ENCODE measurements around the gene GRIN2C. TPM values are rescaled to one million over a fixed set of nuclear protein-coding genes. Genes with fewer than 3 reads are reported as not detected.
A peak's percentile ranks its signal among the peaks of the same experiment; 100 is the strongest.

Gene GRIN2C
- total RNA-seq, 1 donor from 2014 or later = 0.98 TPM

GRCh38 chr17:74810699-74811485 is 48.8 kb downstream of the GRIN2C start:
- ATAC-seq (peak; percentile 82), DNase-seq (ENCODE audit: low spot score) (no peak)
- intact Hi-C loops (cut with DNase I) = no loop called here

GRCh38 chr17:74808714-74809430 is 50.8 kb downstream of the GRIN2C start:
- intact Hi-C loops (cut with DNase I) = no loop called here
- no peak for ATAC-seq
- DNase-seq (ENCODE audit: low spot score) = no peak

- ATAC-seq (no peak), DNase-seq (ENCODE audit: low spot score) (no peak)
- intact Hi-C loops (cut with DNase I) = no loop called here
Measured at GRCh38 chr17:74807925-74808324, 51.8 kb downstream of the GRIN2C start.

- ATAC-seq (no peak), DNase-seq (ENCODE audit: low spot score) (no peak)
- intact Hi-C loops (cut with DNase I) = no loop called here
Measured at GRCh38 chr17:74807441-74807840, 52.2 kb downstream of the GRIN2C start.

- intact Hi-C loops (cut with DNase I) = no loop called here
- no peak for ATAC-seq
- DNase-seq (ENCODE audit: low spot score) = no peak
Measured at GRCh38 chr17:74806334-74806733, 53.4 kb downstream of the GRIN2C start.

GRCh38 chr17:74805591-74805991 is 54.1 kb downstream of the GRIN2C start:
- ATAC-seq (no peak), DNase-seq (ENCODE audit: low spot score) (no peak)
- intact Hi-C loops (cut with DNase I) = no loop called here

- ATAC-seq = no peak
- DNase-seq (ENCODE audit: low spot score) = no peak
- intact Hi-C loops (cut with DNase I) = no loop called here
Measured at GRCh38 chr17:74804683-74805082, 55.0 kb downstream of the GRIN2C start.

GRCh38 chr17:74803971-74804370 is 55.7 kb downstream of the GRIN2C start:
- ATAC-seq (no peak), DNase-seq (ENCODE audit: low spot score) (no peak)
- intact Hi-C loops (cut with DNase I) = no loop called here

- DNase-seq (ENCODE audit: low spot score) = no peak
- no peak for ATAC-seq
- intact Hi-C loops (cut with DNase I) = no loop called here
Measured at GRCh38 chr17:74803388-74803930, 56.2 kb downstream of the GRIN2C start.

GRCh38 chr17:74801896-74802295 is 57.8 kb downstream of the GRIN2C start:
- intact Hi-C loops (cut with DNase I) = no loop called here
- ATAC-seq (no peak), DNase-seq (ENCODE audit: low spot score) (no peak)

GRCh38 chr17:74800531-74800930 is 59.2 kb downstream of the GRIN2C start:
- DNase-seq (ENCODE audit: low spot score) (no peak), ATAC-seq (no peak)
- intact Hi-C loops (cut with DNase I) = no loop called here

- ATAC-seq = no peak
- intact Hi-C loops (cut with DNase I) = no loop called here
- no peak for DNase-seq (ENCODE audit: low spot score)
Measured at GRCh38 chr17:74799097-74799496, 60.6 kb downstream of the GRIN2C start.

- intact Hi-C loops (cut with DNase I) = no loop called here
- ATAC-seq = peak; percentile 47
- no peak for DNase-seq (ENCODE audit: low spot score)
Measured at GRCh38 chr17:74798239-74798707, 61.4 kb downstream of the GRIN2C start.

- intact Hi-C loops (cut with DNase I) = no loop called here
- DNase-seq (ENCODE audit: low spot score) = no peak
Measured at GRCh38 chr17:74797824-74798223, 61.9 kb downstream of the GRIN2C start.

GRCh38 chr17:74796866-74797265 is 62.8 kb downstream of the GRIN2C start:
- ATAC-seq (no peak), DNase-seq (ENCODE audit: low spot score) (no peak)
- intact Hi-C loops (cut with DNase I) = no loop called here

More at GRCh38 chr17:74797824-74798223, 61.9 kb downstream of the GRIN2C start:
- ATAC-seq = peak; percentile 21

- no peak for ATAC-seq
- no peak for DNase-seq (ENCODE audit: low spot score)
- intact Hi-C loops (cut with DNase I) = no loop called here
Measured at GRCh38 chr17:74796211-74796610, 63.5 kb downstream of the GRIN2C start.

GRCh38 chr17:74795327-74796020 is 64.2 kb downstream of the GRIN2C start:
- intact Hi-C loops (cut with DNase I) = no loop called here
- no peak for ATAC-seq
- no peak for DNase-seq (ENCODE audit: low spot score)

- intact Hi-C loops (cut with DNase I) = loop anchor here (1.0 kb wide), 1 partner anchor 72 kb away; no protein-coding TSS in a partner anchor
- DNase-seq (ENCODE audit: low spot score) = no peak
- ATAC-seq = no peak
Measured at GRCh38 chr17:74792586-74793105, 67.0 kb downstream of the GRIN2C start.

Measured in sciatic nerve (tissue), 2 donors.